ENCODE data around the gene NOL3. TPM values are rescaled to one million over a fixed set of nuclear protein-coding genes. Genes with fewer than 3 reads are reported as not detected.

The NOL3 gene
- total RNA-seq, 1 experiment from 2014 or later: 5.6 TPM

GRCh38 chr16:67166110-67166547, 4.2 kb upstream of the NOL3 start:
- H3K23ac ChIP-seq (ENCODE audit: insufficient read length, low read depth, low read length): no peak overlapping the region
- H3K9me3 Mint-ChIP-seq: peaks cover 3 to 4% of the 10 kb centered on the region in 2 experiments; a peak in 3 of 5 replicates
- peaks cover 2% of the 10 kb centered on the region; the same call in 1 of the 2 replicates for H3K4me1 ChIP-seq (ENCODE audit: insufficient read depth, low read length)
- H3K4me3 Mint-ChIP-seq: peak overlapping the region in 1 of 2 experiments; percentile 66; a peak in 3 of 5 replicates
- H2BK5ac ChIP-seq (ENCODE audit: insufficient read length, low read length): no peak overlapping the region
- H2AFZ ChIP-seq (ENCODE audit: low read length): no peak overlapping the region
- no peak overlapping the region for H4K8ac ChIP-seq (replicated peaks; ENCODE audit: insufficient read length, low read depth, low read length)
- H2BK12ac ChIP-seq (ENCODE audit: insufficient read length, low read depth, low read length): no peak overlapping the region
- peaks cover 84% of the 10 kb centered on the region for H3K27me3 ChIP-seq (ENCODE audit: insufficient read depth, low read length)
- H3K18ac ChIP-seq (ENCODE audit: insufficient read length, low read depth, low read length): no peak overlapping the region
- no peak overlapping the region for H3K9ac ChIP-seq (ENCODE audit: extremely low read depth, insufficient read length, low read length)
- H3K79me2 ChIP-seq (ENCODE audit: insufficient read depth, low read length): no peaks in the 10 kb centered on the region
- H2BK120ac ChIP-seq (ENCODE audit: low read depth, low read length, poor library complexity, severe bottlenecking): no peak overlapping the region
- no peaks in the 10 kb centered on the region for H3K9me3 ChIP-seq (ENCODE audit: control insufficient read depth, low read depth, low read length)
- H4K20me1 ChIP-seq (ENCODE audit: control insufficient read depth, insufficient read depth, insufficient read length): no peaks in the 10 kb centered on the region
- no peak for DNase-seq
- peaks cover 14% of the 10 kb centered on the region for H3K23me2 ChIP-seq (ENCODE audit: insufficient read length, low read depth, low read length, poor library complexity, severe bottlenecking)
- no peak overlapping the region for H2AK5ac ChIP-seq (ENCODE audit: insufficient read length, low read length)
- H3T11ph ChIP-seq (ENCODE audit: low read length): no peak overlapping the region
- no peak overlapping the region for H4K91ac ChIP-seq (ENCODE audit: insufficient read length, low read depth, low read length)
- peaks cover 92% of the 10 kb centered on the region for H3K27me3 Mint-ChIP-seq (ENCODE audit: low read depth)
- H3K56ac ChIP-seq (ENCODE audit: insufficient read length, low read depth, low read length): no peak overlapping the region
- no peak for TF ChIP-seq CTCF (conservative IDR thresholded peaks at IDR 0.05)
- no peaks in the 10 kb centered on the region; a peak in 1 of 7 replicates for H3K36me3 Mint-ChIP-seq (ENCODE audit: insufficient read depth in 1 of 3, low read depth in 3 of 3)
- peaks cover 18 to 56% of the 10 kb centered on the region in 2 experiments for H3K4me1 Mint-ChIP-seq
- H3K4me2 ChIP-seq (ENCODE audit: insufficient read depth, insufficient read length, low read length): peak overlapping the region; percentile 13
- no peak overlapping the region for H2BK15ac ChIP-seq (ENCODE audit: low read depth, low read length)
- H3K14ac ChIP-seq (ENCODE audit: insufficient read depth, low read length): no peak overlapping the region; the same call in 1 of the 2 replicates
- H2BK20ac ChIP-seq (ENCODE audit: low read depth, low read length, poor library complexity, severe bottlenecking): no peak overlapping the region
- H3K79me1 ChIP-seq (ENCODE audit: insufficient read depth, low read depth, low read length, poor library complexity, severe bottlenecking): no peaks in the 10 kb centered on the region
- H4K5ac ChIP-seq (ENCODE audit: insufficient read length, low read depth, low read length): no peak overlapping the region
- no CpG with 5 or more reads among the region's 18 CpGs for WGBS (ENCODE audit: extremely low coverage, insufficient read length, low lambda C conversion rate)
- H3K27ac ChIP-seq (ENCODE audit: insufficient read length, low read depth, low read length): no peak overlapping the region
- H3K4ac ChIP-seq (ENCODE audit: low read depth, low read length): no peak overlapping the region
- H3K27ac Mint-ChIP-seq: no peak overlapping the region
